Nephron progenitor cell (in vitro differentiated cells): ENCODE measurements around the gene CEBPZ.
A peak's percentile ranks its signal among the peaks of the same experiment; 100 is the strongest.

Experiments used
- DNase-seq: peaks from one replicate; pipeline ENCODE4 v3.0.0; 2021
- H3K27ac Mint-ChIP-seq: 2 replicates; pipeline ENCODE4 v1.8.0; 2021; ENCODE audit warnings: mild to moderate bottlenecking, moderate library complexity, mixed read lengths
- H3K27me3 Mint-ChIP-seq: 2 replicates; pipeline ENCODE4 v1.8.0; 2021; ENCODE audit warnings: mild to moderate bottlenecking, low read depth, mixed read lengths; ENCODE audit not compliant: poor library complexity
- H3K36me3 Mint-ChIP-seq: 2 replicates; pipeline ENCODE4 v1.8.0; 2021; ENCODE audit warnings: low read depth, mixed read lengths
- H3K4me1 Mint-ChIP-seq: 2 replicates; pipeline ENCODE4 v1.8.0; 2021; ENCODE audit warnings: mixed read lengths
- H3K4me3 Mint-ChIP-seq: 2 replicates; pipeline ENCODE4 v1.8.0; 2021; ENCODE audit warnings: mild to moderate bottlenecking, moderate library complexity, mixed read lengths
- H3K9me3 Mint-ChIP-seq: 2 replicates; pipeline ENCODE4 v1.8.0; 2021; ENCODE audit warnings: mild to moderate bottlenecking, moderate library complexity, mixed read lengths
- TF ChIP-seq, protein P1 (sequence below): fragments of 200-600 bp; sonication (generic); IDR thresholded peaks from 2 replicates; pipeline ENCODE4 v1.5.0; 2021; ENCODE audit warnings: antibody characterized with exemption

Gene CEBPZ

DNA sequence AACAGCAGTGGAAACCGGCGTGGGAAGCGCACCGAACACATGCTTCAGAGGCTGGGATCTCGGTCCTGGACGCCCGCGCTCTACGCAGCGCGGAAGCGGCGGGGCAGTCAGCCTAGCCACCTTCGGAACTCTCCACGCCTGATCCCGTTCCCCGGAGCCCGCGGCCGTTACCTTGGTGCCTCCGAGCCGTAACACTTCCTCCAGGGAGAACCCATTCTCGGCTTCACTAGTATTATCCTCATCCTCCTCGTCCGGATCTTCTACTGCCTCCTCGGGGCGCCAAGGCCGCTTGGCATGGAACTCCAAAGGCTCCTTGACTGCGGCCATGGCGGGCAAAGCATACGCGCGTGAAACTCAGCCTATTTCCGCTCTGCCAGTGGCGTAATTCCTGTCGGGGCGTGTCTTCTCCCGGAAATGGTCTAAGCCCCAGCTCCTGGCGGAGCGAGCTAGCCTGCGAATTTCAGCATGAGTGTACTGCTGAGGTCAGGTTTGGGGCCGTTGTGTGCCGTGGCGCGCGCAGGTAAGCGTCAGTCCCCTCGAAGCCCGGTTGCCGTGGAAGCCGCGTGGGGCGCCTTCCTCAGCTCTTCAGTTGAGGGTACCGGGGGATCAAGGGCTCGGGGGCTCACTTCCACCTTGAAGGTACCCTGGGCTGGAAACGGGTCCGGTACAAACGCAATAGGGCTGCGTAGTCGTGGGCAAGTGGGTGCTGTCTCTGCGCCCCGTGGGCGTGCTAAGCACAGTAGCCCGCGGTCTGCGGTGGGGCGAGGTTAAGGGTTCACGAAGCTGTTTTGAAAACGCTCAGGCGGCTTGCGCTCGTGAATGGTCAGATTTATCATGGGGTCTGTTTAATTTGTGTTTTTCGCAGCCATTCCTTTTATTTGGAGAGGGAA, at the start of gene CEBPZ, which contains the start of gene NDUFAF7:
Gene CEBPZ (minus strand): TSS at position 356 of the 890 bp plus-strand sequence. CDS start 29 bp downstream, at position 327.
Gene NDUFAF7 (plus strand): TSS at position 418 of the 890 bp plus-strand sequence. CDS start 48 bp downstream, at position 466.
- Mint-ChIP-seq H3K36me3 (peaks cover 32% of the 10 kb centered on the region), H3K27ac (no peak within 1 kb of the TSS), H3K4me1 (peaks cover 12% of the 10 kb centered on the region), H3K9me3 (no peaks in the 10 kb centered on the region), H3K27me3 (no peaks in the 10 kb centered on the region), H3K4me3 (no peak within 1 kb of the TSS)
- DNase-seq: peak; percentile 82
- TF ChIP-seq, protein P1, sequence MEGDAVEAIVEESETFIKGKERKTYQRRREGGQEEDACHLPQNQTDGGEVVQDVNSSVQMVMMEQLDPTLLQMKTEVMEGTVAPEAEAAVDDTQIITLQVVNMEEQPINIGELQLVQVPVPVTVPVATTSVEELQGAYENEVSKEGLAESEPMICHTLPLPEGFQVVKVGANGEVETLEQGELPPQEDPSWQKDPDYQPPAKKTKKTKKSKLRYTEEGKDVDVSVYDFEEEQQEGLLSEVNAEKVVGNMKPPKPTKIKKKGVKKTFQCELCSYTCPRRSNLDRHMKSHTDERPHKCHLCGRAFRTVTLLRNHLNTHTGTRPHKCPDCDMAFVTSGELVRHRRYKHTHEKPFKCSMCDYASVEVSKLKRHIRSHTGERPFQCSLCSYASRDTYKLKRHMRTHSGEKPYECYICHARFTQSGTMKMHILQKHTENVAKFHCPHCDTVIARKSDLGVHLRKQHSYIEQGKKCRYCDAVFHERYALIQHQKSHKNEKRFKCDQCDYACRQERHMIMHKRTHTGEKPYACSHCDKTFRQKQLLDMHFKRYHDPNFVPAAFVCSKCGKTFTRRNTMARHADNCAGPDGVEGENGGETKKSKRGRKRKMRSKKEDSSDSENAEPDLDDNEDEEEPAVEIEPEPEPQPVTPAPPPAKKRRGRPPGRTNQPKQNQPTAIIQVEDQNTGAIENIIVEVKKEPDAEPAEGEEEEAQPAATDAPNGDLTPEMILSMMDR: no peak

DNA sequence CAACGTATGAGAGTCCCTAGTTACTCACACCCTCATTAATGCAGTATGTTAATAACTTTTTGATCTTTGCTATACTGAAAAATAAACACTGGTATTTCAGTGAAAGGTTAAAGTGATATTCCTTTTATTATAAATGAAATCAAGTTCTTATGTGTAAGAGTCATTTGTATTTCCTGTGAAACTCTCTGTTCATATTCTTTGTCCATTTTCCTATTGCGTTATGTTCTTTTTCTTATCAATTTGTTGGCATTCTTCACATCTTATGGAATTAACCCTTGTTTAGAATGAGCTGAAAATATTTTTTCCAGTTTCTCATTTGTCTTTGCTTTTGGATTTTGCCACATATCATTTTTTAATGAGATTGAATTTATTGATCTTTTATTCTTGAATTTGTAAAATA, 44.9 kb upstream of the CEBPZ start:
- Mint-ChIP-seq H3K4me1 (peaks cover 7% of the 10 kb centered on the region), H3K4me3 (no peak overlapping the region), H3K36me3 (peaks cover 62% of the 10 kb centered on the region), H3K27me3 (no peaks in the 10 kb centered on the region), H3K27ac (no peak overlapping the region), H3K9me3 (no peaks in the 10 kb centered on the region)
- no peak for DNase-seq
- TF ChIP-seq, protein P1: no peak

- Mint-ChIP-seq H3K9me3 (no peaks in the 10 kb centered on the region), H3K27ac (no peak overlapping the region), H3K36me3 (peaks cover 56% of the 10 kb centered on the region), H3K4me3 (no peak overlapping the region), H3K4me1 (peaks cover 7% of the 10 kb centered on the region), H3K27me3 (no peaks in the 10 kb centered on the region)
- TF ChIP-seq, protein P1: no peak
- DNase-seq: no peak
Observed at GRCh38 chr2:37274359-37274965, 43.1 kb upstream of the CEBPZ start.

GRCh38 chr2:37271376-37272067, 40.1 kb upstream of the CEBPZ start:
- Mint-ChIP-seq H3K27me3 (no peaks in the 10 kb centered on the region), H3K4me1 (peaks cover 7% of the 10 kb centered on the region)
- no peak for DNase-seq

DNA sequence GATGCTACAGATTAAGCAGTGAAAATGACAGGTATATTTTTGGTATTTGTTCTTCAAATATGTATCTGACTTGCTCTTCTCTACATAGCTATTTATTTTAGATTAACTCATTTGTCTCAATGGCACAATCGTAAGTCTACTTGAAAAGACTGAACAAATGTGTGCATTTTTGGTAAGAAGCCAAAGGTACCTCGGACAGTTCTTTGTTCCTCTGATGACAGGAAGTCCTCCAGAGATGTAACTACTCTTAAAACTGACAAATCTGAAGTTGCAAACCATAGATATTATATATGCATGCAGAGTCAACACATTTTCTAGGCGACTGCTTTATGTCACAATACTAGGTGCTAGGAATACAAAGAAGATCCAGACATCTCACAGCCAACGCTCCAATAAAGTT, 36.7 kb upstream of the CEBPZ start:
- TF ChIP-seq, protein P1: no peak
- no peak for DNase-seq
- Mint-ChIP-seq H3K4me3 (no peak overlapping the region), H3K27ac (no peak overlapping the region), H3K27me3 (no peaks in the 10 kb centered on the region), H3K36me3 (peaks cover 66% of the 10 kb centered on the region), H3K9me3 (no peaks in the 10 kb centered on the region), H3K4me1 (peaks cover 2% of the 10 kb centered on the region)

More at GRCh38 chr2:37271376-37272067, 40.1 kb upstream of the CEBPZ start:
- no peak overlapping the region for H3K4me3 Mint-ChIP-seq
- TF ChIP-seq, protein P1: no peak
- no peaks in the 10 kb centered on the region for H3K9me3 Mint-ChIP-seq
- H3K36me3 Mint-ChIP-seq: peaks cover 69% of the 10 kb centered on the region
- H3K27ac Mint-ChIP-seq: peak overlapping the region; percentile 24
